Kasumi-1 (cell line): ENCODE data around the gene DCP1A.
"Not testable (repeated sequence)": the region's sequence is repeated elsewhere in the genome, so short reads cannot be mapped to it uniquely, and the experiment has no call there.

ENCODE experiments used
- DNase-seq, 2 experiments: peaks; one replicate each; lab custom pipeline; 2025; lab: John Stamatoyannopoulos, UW

The DCP1A gene

GRCh38 chr3:53347261-53348064 is at the start of gene DCP1A:
DCP1A (minus strand) TSS chr3:53347543; CDS start chr3:53347517, 26 bp downstream.
- DNase-seq = peak; percentile 92 to 95

GRCh38 chr3:53384465-53385423 is 37.4 kb upstream of the DCP1A start:
- DNase-seq = no peak

- no peak for DNase-seq
Measured at GRCh38 chr3:53382106-53382505, 34.8 kb upstream of the DCP1A start.

- no peak for DNase-seq
Measured at GRCh38 chr3:53380306-53380705, 33.0 kb upstream of the DCP1A start.

GRCh38 chr3:53379898-53380297 is 32.6 kb upstream of the DCP1A start:
- no peak for DNase-seq

- DNase-seq = no peak
Measured at GRCh38 chr3:53377794-53378193, 30.5 kb upstream of the DCP1A start.

GRCh38 chr3:53376679-53377078 is 29.3 kb upstream of the DCP1A start:
- no peak for DNase-seq

- peak; percentile 57 to 80 for DNase-seq
Measured at GRCh38 chr3:53375019-53375418, 27.7 kb upstream of the DCP1A start.

- not testable (repeated sequence) for DNase-seq
Measured at GRCh38 chr3:53370719-53371118, 23.4 kb upstream of the DCP1A start.

GRCh38 chr3:53361852-53362251 is 14.5 kb upstream of the DCP1A start:
- no peak for DNase-seq

- no peak for DNase-seq
Measured at GRCh38 chr3:53357458-53357857, 10.1 kb upstream of the DCP1A start.

GRCh38 chr3:53354945-53355498 is 7.7 kb upstream of the DCP1A start:
- DNase-seq = no peak

- no peak for DNase-seq
Measured at GRCh38 chr3:53353202-53353601, 5.9 kb upstream of the DCP1A start.

- peak; percentile 85 to 92 for DNase-seq
Measured at GRCh38 chr3:53350652-53351051, 3.3 kb upstream of the DCP1A start.

- DNase-seq = not testable (repeated sequence)
Measured at GRCh38 chr3:53348118-53348517, 775 bp upstream of the DCP1A start.

- peak in 1 of 2 experiments; percentile 34 for DNase-seq
Measured at GRCh38 chr3:53346922-53347260, 452 bp downstream of the DCP1A start.

GRCh38 chr3:53346514-53346913 is 829 bp downstream of the DCP1A start:
- peak; percentile 34 to 49 for DNase-seq

GRCh38 chr3:53342353-53342752 is 5.0 kb downstream of the DCP1A start:
- DNase-seq = peak in 1 of 2 experiments; percentile 4

- DNase-seq = no peak
Measured at GRCh38 chr3:53337167-53337940, 10.0 kb downstream of the DCP1A start.

GRCh38 chr3:53334742-53335141 is 12.6 kb downstream of the DCP1A start:
- no peak for DNase-seq

- DNase-seq = no peak
Measured at GRCh38 chr3:53331871-53332270, 15.5 kb downstream of the DCP1A start.

GRCh38 chr3:53329897-53330296 is 17.4 kb downstream of the DCP1A start:
- no peak for DNase-seq
